ENCODE results near the gene MPHOSPH6. TPM values are rescaled to one million over a fixed set of nuclear protein-coding genes. Genes with fewer than 3 reads are reported as not detected.

The MPHOSPH6 gene
- total RNA-seq, 1 donor, result 23.9 TPM

DNA sequence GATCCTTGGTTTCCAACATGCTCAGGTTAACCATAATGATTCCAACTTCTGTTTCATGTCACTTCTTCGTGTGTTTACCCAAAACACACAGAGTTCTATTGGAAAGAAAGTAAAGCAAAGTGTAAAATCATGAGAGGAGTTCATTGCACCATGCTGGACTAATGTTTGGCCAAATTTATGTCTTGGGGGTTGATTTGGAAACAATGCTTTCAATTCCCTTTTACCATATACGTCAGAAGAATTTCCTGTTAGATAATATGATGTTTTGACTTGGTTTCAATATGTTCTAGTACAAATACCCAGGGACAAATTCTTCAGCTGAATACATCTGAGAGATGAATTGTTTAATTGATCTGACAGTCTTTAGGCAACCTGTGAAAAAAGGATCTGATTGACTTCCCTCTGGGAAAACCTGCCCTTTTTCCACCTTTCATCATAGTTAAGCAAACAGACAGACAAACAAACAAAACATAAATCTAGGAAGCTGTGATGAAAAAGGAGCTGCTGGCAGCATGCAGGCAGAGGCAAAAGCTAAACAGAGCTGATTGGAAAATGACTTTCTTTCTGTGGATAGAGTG, 26.0 kb upstream of the MPHOSPH6 start:
- Histone ChIP-seq H3K79me2 (ENCODE audit: insufficient read depth, low read length) (no peaks in the 10 kb centered on the region), H3K9me3 (ENCODE audit: low read depth, low read length) (no peaks in the 10 kb centered on the region), H4K20me1 (ENCODE audit: insufficient read depth, low read length) (no peaks in the 10 kb centered on the region), H3K27ac (ENCODE audit: low read depth, low read length) (no peak overlapping the region), H3K27me3 (ENCODE audit: insufficient read depth, low read length) (no peaks in the 10 kb centered on the region), H3K4me3 (ENCODE audit: insufficient read depth, low read length) (no peak overlapping the region), H3K36me3 (ENCODE audit: insufficient read depth, low read length) (no peaks in the 10 kb centered on the region), H3K4me2 (ENCODE audit: insufficient read depth, low read length) (no peak overlapping the region), H3K4me1 (ENCODE audit: insufficient read depth, low read length) (peaks cover 7% of the 10 kb centered on the region), H2AFZ (ENCODE audit: low read length) (no peak overlapping the region)
- no peak for DNase-seq (ENCODE audit: insufficient read length, low spot score, missing footprints)
- TF ChIP-seq CTCF (IDR thresholded peaks at IDR 0.05; ENCODE audit: extremely low read depth, low read depth, low read length), result no peak

DNA sequence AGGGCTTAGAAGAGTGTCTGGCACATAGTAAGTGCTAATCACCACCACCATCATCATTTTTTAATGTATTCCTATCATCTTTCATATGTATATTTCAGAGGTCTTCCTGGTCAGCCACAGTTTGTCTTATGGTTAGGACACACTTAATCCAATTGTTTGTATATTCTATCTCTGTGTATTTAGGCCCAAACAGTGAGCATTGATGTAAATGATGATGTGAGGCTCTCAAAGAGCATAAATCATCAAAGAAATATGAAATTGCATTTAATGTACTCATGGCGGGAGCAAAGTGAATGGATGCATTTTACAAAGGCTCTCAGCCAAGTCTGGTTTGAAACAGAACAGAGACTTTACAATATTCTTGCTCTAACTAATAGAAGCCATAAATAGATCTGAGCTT, 24.1 kb upstream of the MPHOSPH6 start:
- no peak for TF ChIP-seq CTCF (IDR thresholded peaks at IDR 0.05; ENCODE audit: extremely low read depth, low read depth, low read length)
- H3K9me3 ChIP-seq (ENCODE audit: low read depth, low read length), result no peaks in the 10 kb centered on the region

GRCh38 chr16:82192665-82193064, 22.6 kb upstream of the MPHOSPH6 start:
- H3K27ac ChIP-seq (ENCODE audit: low read depth, low read length), result peak overlapping the region; percentile 30
- no peaks in the 10 kb centered on the region for H3K79me2 ChIP-seq (ENCODE audit: insufficient read depth, low read length)
- H3K4me3 ChIP-seq (ENCODE audit: insufficient read depth, low read length), result no peak overlapping the region
- H4K20me1 ChIP-seq (ENCODE audit: insufficient read depth, low read length), result no peaks in the 10 kb centered on the region
- TF ChIP-seq CTCF (IDR thresholded peaks at IDR 0.05; ENCODE audit: extremely low read depth, low read depth, low read length), result no peak
- H3K4me1 ChIP-seq (ENCODE audit: insufficient read depth, low read length), result peaks cover 7% of the 10 kb centered on the region
- peak; percentile 55 for DNase-seq (ENCODE audit: insufficient read length, low spot score, missing footprints)
- H2AFZ ChIP-seq (ENCODE audit: low read length), result peak overlapping the region; percentile 95
- no peaks in the 10 kb centered on the region for H3K36me3 ChIP-seq (ENCODE audit: insufficient read depth, low read length)
- peak overlapping the region; percentile 36 for H3K4me2 ChIP-seq (ENCODE audit: insufficient read depth, low read length)
- H3K27me3 ChIP-seq (ENCODE audit: insufficient read depth, low read length), result peaks cover 4% of the 10 kb centered on the region
- H3K9me3 ChIP-seq (ENCODE audit: low read depth, low read length), result no peaks in the 10 kb centered on the region

More for the DNA sequence above, 24.1 kb upstream of the MPHOSPH6 start:
- Histone ChIP-seq H2AFZ (ENCODE audit: low read length) (no peak overlapping the region), H3K79me2 (ENCODE audit: insufficient read depth, low read length) (no peaks in the 10 kb centered on the region), H3K36me3 (ENCODE audit: insufficient read depth, low read length) (no peaks in the 10 kb centered on the region), H3K4me1 (ENCODE audit: insufficient read depth, low read length) (peaks cover 7% of the 10 kb centered on the region), H3K4me3 (ENCODE audit: insufficient read depth, low read length) (no peak overlapping the region), H3K27ac (ENCODE audit: low read depth, low read length) (no peak overlapping the region), H4K20me1 (ENCODE audit: insufficient read depth, low read length) (no peaks in the 10 kb centered on the region), H3K27me3 (ENCODE audit: insufficient read depth, low read length) (no peaks in the 10 kb centered on the region), H3K4me2 (ENCODE audit: insufficient read depth, low read length) (no peak overlapping the region)
- DNase-seq (ENCODE audit: insufficient read length, low spot score, missing footprints), result no peak

DNA sequence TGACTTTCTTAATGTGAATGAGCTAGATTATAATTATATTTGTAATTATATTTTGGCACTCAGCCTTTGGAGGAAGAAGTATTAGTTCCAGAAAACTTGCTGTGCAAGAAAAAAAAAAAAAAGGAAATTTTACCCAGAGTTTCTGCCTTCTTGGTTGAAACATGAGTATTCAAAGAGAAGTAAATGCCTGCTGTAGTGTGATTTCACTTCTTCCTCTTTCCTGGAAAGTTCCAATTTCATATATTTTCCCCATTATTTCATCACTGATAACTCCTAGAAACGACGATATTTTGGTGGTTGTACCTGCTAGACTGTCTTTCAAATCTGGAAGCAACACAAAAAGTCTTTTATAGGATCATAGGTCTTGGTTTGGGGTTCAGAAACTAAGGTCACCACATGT, 20.4 kb upstream of the MPHOSPH6 start:
- no peak for TF ChIP-seq CTCF (IDR thresholded peaks at IDR 0.05; ENCODE audit: extremely low read depth, low read depth, low read length)
- Histone ChIP-seq H2AFZ (ENCODE audit: low read length) (no peak overlapping the region), H3K36me3 (ENCODE audit: insufficient read depth, low read length) (no peaks in the 10 kb centered on the region)

More for the DNA sequence above, 20.4 kb upstream of the MPHOSPH6 start:
- Histone ChIP-seq H3K27ac (ENCODE audit: low read depth, low read length) (no peak overlapping the region), H3K27me3 (ENCODE audit: insufficient read depth, low read length) (peaks cover 4% of the 10 kb centered on the region), H3K9me3 (ENCODE audit: low read depth, low read length) (no peaks in the 10 kb centered on the region), H3K4me2 (ENCODE audit: insufficient read depth, low read length) (no peak overlapping the region), H4K20me1 (ENCODE audit: insufficient read depth, low read length) (no peaks in the 10 kb centered on the region), H3K4me3 (ENCODE audit: insufficient read depth, low read length) (no peak overlapping the region), H3K4me1 (ENCODE audit: insufficient read depth, low read length) (peaks cover 7% of the 10 kb centered on the region), H3K79me2 (ENCODE audit: insufficient read depth, low read length) (no peaks in the 10 kb centered on the region)
- DNase-seq (ENCODE audit: insufficient read length, low spot score, missing footprints), result no peak

Data from osteoblast (primary cell).